Left lung (tissue), 10 donors: ENCODE data around the gene PIMREG. TPM values are rescaled to one million over a fixed set of nuclear protein-coding genes. Genes with fewer than 3 reads are reported as not detected.
A peak's percentile ranks its signal among the peaks of the same experiment; 100 is the strongest.

Experiments
- ATAC-seq: fragments of 200-7000 bp; cut with Tn5 transposase; one replicate; pipeline ENCODE4 v1.9.1; 2020; ENCODE audit warnings: moderate library complexity
- DNase-seq, 4 donors: peaks; one replicate each; pipeline ENCODE4 v3.0.0-alpha.2; 2013 to 2020
- H3K27ac ChIP-seq, 2 donors: fragments of 200-600 bp; sonication (generic) in 1 of 2; one replicate each; pipeline versions ENCODE4 v1.5.0 to v1.8.0; 2020 to 2021
- H3K27me3 ChIP-seq, 2 donors: fragments of 200-600 bp; sonication (generic) in 1 of 2; one replicate each; pipeline versions ENCODE4 v1.5.0 to v1.8.0; 2020 to 2021
- H3K36me3 ChIP-seq, 2 donors: fragments of 200-600 bp; sonication (generic) in 1 of 2; one replicate each; pipeline versions ENCODE4 v1.5.0 to v1.8.0; 2020 to 2021
- H3K4me1 ChIP-seq, 2 donors: fragments of 200-600 bp; one replicate each; pipeline ENCODE4 v1.8.0; 2021
- H3K4me3 ChIP-seq, 2 donors: fragments of 200-600 bp; sonication (generic) in 1 of 2; one replicate each; pipeline versions ENCODE4 v1.5.0 to v1.8.0; 2020 to 2021; ENCODE audit warnings: mild to moderate bottlenecking in 1 of 2
- H3K9me3 ChIP-seq, 2 donors: fragments of 200-600 bp; sonication (generic) in 1 of 2; one replicate each; pipeline versions ENCODE4 v1.5.0 to v1.8.0; 2020 to 2021
- CTCF ChIP-seq, 2 donors: fragments of 200-600 bp; sonication (generic) in 1 of 2; IDR thresholded peaks; one replicate each; pipeline versions ENCODE4 v1.5.0 to v1.8.0; 2021; ENCODE audit warnings: antibody characterized with exemption in 2 of 2
- intact Hi-C, 2 donors: fragments of 100-400 bp; cut with DNase I; formaldehyde crosslinking; loops; one replicate each; pipeline versions ENCODE4 v1.11.2 to v1.14.2; 2022
- polyA plus RNA-seq, 6 donors: library from polyadenylated mRNA; unstranded; fragments of 120-200 nt; gene quantifications; one replicate each; pipeline ENCODE4 v1.2.1, GENCODE V29; 2013; ENCODE audit not compliant: insufficient read length in 6 of 6
- total RNA-seq, 2 donors: library from RNA; stranded (reverse); fragmentation: NEBNext Ultra II Directional; extraction: Animal tissue kit (Norgen Biotek cat#: 25700); gene quantifications; one replicate each; pipeline ENCODE4 v1.2.1, GENCODE V29; 2021
- donor health status: DM: no; HTN: yes; CAD: no.
- donor health status: DM: no; HTN: no; CAD: no.

Gene PIMREG
- total and polyA plus RNA-seq, 8 donors = 1.6 to 76.8 (median 21.1) TPM

GRCh38 chr17:6460531-6461161, 16.4 kb downstream of the PIMREG start:
- Histone ChIP-seq H3K27ac (no peak overlapping the region), H3K4me1 (no peaks in the 10 kb centered on the region), H3K27me3 (peaks cover 0 to 9% of the 10 kb centered on the region in 2 donors), H3K9me3 (no peaks in the 10 kb centered on the region), H3K36me3 (no peaks in the 10 kb centered on the region), H3K4me3 (no peak overlapping the region)
- TF ChIP-seq CTCF (IDR thresholded peaks at IDR 0.05) = no peak
- no peak for DNase-seq
- no peak for ATAC-seq
- intact Hi-C loops = no loop called here

GRCh38 chr17:6461246-6461645, 17.0 kb downstream of the PIMREG start:
- intact Hi-C loops = no loop called here
- Histone ChIP-seq H3K9me3 (no peaks in the 10 kb centered on the region), H3K27ac (no peak overlapping the region), H3K36me3 (no peaks in the 10 kb centered on the region), H3K4me1 (no peaks in the 10 kb centered on the region), H3K27me3 (peaks cover 0 to 3% of the 10 kb centered on the region in 2 donors), H3K4me3 (no peak overlapping the region)
- ATAC-seq (no peak), DNase-seq (peak in 1 of 4 donors; percentile 50)
- TF ChIP-seq CTCF (IDR thresholded peaks at IDR 0.05) = no peak

GRCh38 chr17:6461792-6462524, 17.7 kb downstream of the PIMREG start:
- Histone ChIP-seq H3K9me3 (no peaks in the 10 kb centered on the region), H3K27ac (no peak overlapping the region), H3K27me3 (no peaks in the 10 kb centered on the region), H3K36me3 (no peaks in the 10 kb centered on the region), H3K4me1 (no peaks in the 10 kb centered on the region), H3K4me3 (no peak overlapping the region)
- no peak for TF ChIP-seq CTCF (IDR thresholded peaks at IDR 0.05)
- peak in 1 of 4 donors; percentile 2 for DNase-seq
- ATAC-seq = no peak
- intact Hi-C loops = no loop called here

- intact Hi-C loops = no loop called here
- Histone ChIP-seq H3K4me1 (no peaks in the 10 kb centered on the region), H3K4me3 (no peak overlapping the region), H3K27me3 (no peaks in the 10 kb centered on the region), H3K36me3 (no peaks in the 10 kb centered on the region), H3K9me3 (no peaks in the 10 kb centered on the region), H3K27ac (no peak overlapping the region)
- no peak for TF ChIP-seq CTCF (IDR thresholded peaks at IDR 0.05)
- DNase-seq (peak in 1 of 4 donors; percentile 31), ATAC-seq (no peak)
Observed at GRCh38 chr17:6462692-6463091, 18.4 kb downstream of the PIMREG start.

- Histone ChIP-seq H3K27me3 (no peaks in the 10 kb centered on the region), H3K27ac (no peak overlapping the region), H3K4me1 (no peaks in the 10 kb centered on the region), H3K9me3 (no peaks in the 10 kb centered on the region), H3K36me3 (no peaks in the 10 kb centered on the region), H3K4me3 (no peak overlapping the region)
- peak in 1 of 4 donors; percentile 58 for DNase-seq
- TF ChIP-seq CTCF (IDR thresholded peaks at IDR 0.05) = no peak
- intact Hi-C loops = no loop called here
- no peak for ATAC-seq
Observed at GRCh38 chr17:6463616-6464445, 19.6 kb downstream of the PIMREG start.
